HEK293 (cell line): ENCODE results near the gene EIPR1.

Source experiments
- CTCF ChIA-PET: fragments of 350-600 bp; formaldehyde crosslinking; extraction: SDS; loops from one replicate; lab custom pipeline; 2021; ENCODE audit warnings: antibody characterized with exemption; lab: Yijun Ruan, JAX
- POLR2A ChIA-PET: fragments of 300-600 bp; formaldehyde crosslinking; extraction: SDS; loops from one replicate; lab custom pipeline; 2020; ENCODE audit warnings: antibody characterized with exemption, inconsistent platforms; lab: Yijun Ruan, JAX
- H3K27ac ChIP-seq: fragments of 200-500 bp; sonication (Bioruptor generic); 2 replicates; pipeline ENCODE4 v1.5.1; 2014; ENCODE audit warnings: low read depth, low read length, control low read depth, inconsistent platforms; ENCODE audit errors: extremely low read depth
- H3K36me3 ChIP-seq, 2 experiments: fragments of 200-500 bp in 1 of 2; sonication (Bioruptor generic) in 1 of 2; 1 replicate in 1 of 2; 2 replicates in 1 of 2; pipeline ENCODE4 v1.5.1; 2014 to 2017; ENCODE audit warnings: inconsistent platforms in 2 of 2, low read length in 2 of 2; ENCODE audit not compliant: control insufficient read depth in 2 of 2, insufficient read depth in 1 of 2
- H3K4me1 ChIP-seq: fragments of 200-500 bp; sonication (Bioruptor generic); 2 replicates; pipeline ENCODE4 v1.5.1; 2014; ENCODE audit warnings: mild to moderate bottlenecking, low read length, inconsistent platforms; ENCODE audit not compliant: control insufficient read depth, insufficient read depth
- H3K4me3 ChIP-seq: 2 replicates; pipeline ENCODE4 v1.5.1; 2011; ENCODE audit warnings: low read depth, mild to moderate bottlenecking, control low read depth, low read length, moderate library complexity
- H3K9me3 ChIP-seq: fragments of 200-500 bp; sonication (Bioruptor generic); 2 replicates; pipeline ENCODE4 v1.5.1; 2014; ENCODE audit warnings: low read depth, low read length, inconsistent platforms; ENCODE audit not compliant: control insufficient read depth, insufficient read depth
- CTCF ChIP-seq: fragments of 450-650 bp; formaldehyde crosslinking; IDR thresholded peaks from 2 replicates; pipeline ENCODE4 v1.5.1; 2016; ENCODE audit warnings: missing biosample characterization, missing genetic modification characterization
- KLF9 ChIP-seq: fragments of 450-650 bp; formaldehyde crosslinking; IDR thresholded peaks from 2 replicates; pipeline ENCODE4 v1.5.1; 2016; ENCODE audit warnings: missing biosample characterization, missing genetic modification characterization, low read depth
- REST ChIP-seq: fragments of 450-650 bp; formaldehyde crosslinking; IDR thresholded peaks from 2 replicates; pipeline ENCODE4 v1.5.1; 2016; ENCODE audit warnings: missing biosample characterization, missing genetic modification characterization
- WT1 ChIP-seq: fragments of 450-650 bp; formaldehyde crosslinking; IDR thresholded peaks from 2 replicates; pipeline ENCODE4 v1.5.1; 2016; ENCODE audit warnings: missing biosample characterization, missing genetic modification characterization
- ZIC2 ChIP-seq: fragments of 450-650 bp; formaldehyde crosslinking; IDR thresholded peaks from 2 replicates; pipeline ENCODE4 v1.5.1; 2016; ENCODE audit warnings: missing biosample characterization, missing genetic modification characterization
- ZNF133 ChIP-seq: fragments of 450-650 bp; formaldehyde crosslinking; IDR thresholded peaks from 2 replicates; pipeline ENCODE4 v1.5.1; 2016; ENCODE audit warnings: missing biosample characterization, missing genetic modification characterization
- ZNF146 ChIP-seq: fragments of 450-650 bp; formaldehyde crosslinking; IDR thresholded peaks from 2 replicates; pipeline ENCODE4 v1.5.1; 2016; ENCODE audit warnings: missing biosample characterization, missing genetic modification characterization
- ZNF16 ChIP-seq: fragments of 450-650 bp; formaldehyde crosslinking; IDR thresholded peaks from 2 replicates; pipeline ENCODE4 v1.5.1; 2016; ENCODE audit warnings: low read depth, missing biosample characterization, missing genetic modification characterization
- ZNF169 ChIP-seq: fragments of 450-650 bp; formaldehyde crosslinking; IDR thresholded peaks from 2 replicates; pipeline ENCODE4 v1.5.1; 2016; ENCODE audit warnings: missing biosample characterization, missing genetic modification characterization
- ZNF214 ChIP-seq: fragments of 450-650 bp; formaldehyde crosslinking; IDR thresholded peaks from 2 replicates; pipeline ENCODE4 v1.5.1; 2017; ENCODE audit warnings: missing biosample characterization, mild to moderate bottlenecking, missing genetic modification characterization, borderline replicate concordance
- ZNF335 ChIP-seq: fragments of 450-650 bp; formaldehyde crosslinking; conservative IDR thresholded peaks from 2 replicates; pipeline ENCODE4 v1.5.1; 2016; ENCODE audit warnings: missing biosample characterization, missing genetic modification characterization
- ZNF404 ChIP-seq: fragments of 450-650 bp; formaldehyde crosslinking; IDR thresholded peaks from 2 replicates; pipeline ENCODE4 v1.5.1; 2017; ENCODE audit warnings: missing biosample characterization, missing genetic modification characterization
- ZNF626 ChIP-seq: fragments of 450-650 bp; sonication (Bioruptor Pico); formaldehyde crosslinking; IDR thresholded peaks from 2 replicates; pipeline ENCODE4 v1.5.1; 2018; ENCODE audit warnings: missing biosample characterization, missing genetic modification characterization, inconsistent platforms
- ZNF645 ChIP-seq: fragments of 450-650 bp; formaldehyde crosslinking; IDR thresholded peaks from 2 replicates; pipeline ENCODE4; 2016; ENCODE audit warnings: missing biosample characterization, missing genetic modification characterization
- ZNF654 ChIP-seq: fragments of 450-650 bp; formaldehyde crosslinking; IDR thresholded peaks from 2 replicates; pipeline ENCODE4 v1.5.1; 2016; ENCODE audit warnings: low read depth, missing biosample characterization, missing genetic modification characterization
- ZSCAN16 ChIP-seq: fragments of 450-650 bp; formaldehyde crosslinking; IDR thresholded peaks from 2 replicates; pipeline ENCODE4 v1.5.1; 2016; ENCODE audit warnings: missing biosample characterization, missing genetic modification characterization
- ZSCAN4 ChIP-seq: fragments of 450-650 bp; formaldehyde crosslinking; IDR thresholded peaks from 2 replicates; pipeline ENCODE4 v1.5.1; 2017; ENCODE audit warnings: missing biosample characterization, missing genetic modification characterization

The EIPR1 gene

GRCh38 chr2:3424171-3424795 is 46.7 kb upstream of the EIPR1 start:
- TF ChIP-seq KLF9 (tag by site-specific recombination) (no peak), ZNF133 (tag by site-specific recombination) (no peak), REST (tag by site-specific recombination) (no peak), ZIC2 (no peak)
- TF ChIP-seq, all 188 proteins: peak for 0
- no peak overlapping the region for H3K27ac ChIP-seq
- ChIA-PET CTCF (interaction anchor here (0.6 to 4.5 kb wide), 32 partner anchors 9 to 1197 kb away, joined by 3 to 55 read pairs (median 5); no protein-coding TSS in a partner anchor), POLR2A (no interaction called here)
- peaks cover 5 to 77% of the 10 kb centered on the region in 2 experiments; a peak in 2 of 3 replicates for H3K36me3 ChIP-seq
- H3K4me3 ChIP-seq, result no peak overlapping the region
- no peaks in the 10 kb centered on the region for H3K9me3 ChIP-seq
- no peaks in the 10 kb centered on the region for H3K4me1 ChIP-seq

- Histone ChIP-seq H3K36me3 (peaks cover 5 to 70% of the 10 kb centered on the region in 2 experiments; a peak in 2 of 3 replicates), H3K9me3 (no peaks in the 10 kb centered on the region), H3K4me3 (no peak overlapping the region), H3K27ac (no peak overlapping the region), H3K4me1 (no peaks in the 10 kb centered on the region)
- ChIA-PET CTCF (interaction anchor here (0.6 to 4.5 kb wide), 34 partner anchors 8 to 1196 kb away, joined by 3 to 55 read pairs (median 4); no protein-coding TSS in a partner anchor), POLR2A (no interaction called here)
- TF ChIP-seq ZSCAN4 (tag by site-specific recombination) (0 out of 2 replicates have a peak, but pooled peaks have one; percentile 10), ZNF133 (tag by site-specific recombination) (no peak), ZSCAN16 (0 out of 2 replicates have a peak, but pooled peaks have one; percentile 41), CTCF (peak; percentile 93), ZNF654 (peak; percentile 22)
Observed at GRCh38 chr2:3423492-3424170, 46.0 kb upstream of the EIPR1 start.

GRCh38 chr2:3422161-3422779 is 44.7 kb upstream of the EIPR1 start:
- H3K27ac ChIP-seq, result no peak overlapping the region
- CTCF ChIA-PET, result interaction anchor here (0.7 to 4.5 kb wide), 10 partner anchors 9 to 232 kb away, joined by 3 to 55 read pairs (median 14); no protein-coding TSS in a partner anchor
- TF ChIP-seq ZNF16 (no peak), ZNF169 (no peak), ZNF146 (no peak), ZNF214 (tag by site-specific recombination) (no peak), ZNF335 (tag by site-specific recombination) (no peak), ZNF626 (no peak), ZNF404 (tag by site-specific recombination) (no peak), ZNF645 (tag by site-specific recombination) (no peak), WT1 (tag by site-specific recombination) (no peak)
- TF ChIP-seq, all 188 proteins: peak for 0
- no peak overlapping the region for H3K4me3 ChIP-seq
- H3K9me3 ChIP-seq, result no peaks in the 10 kb centered on the region
- peaks cover 5 to 67% of the 10 kb centered on the region in 2 experiments; a peak in 2 of 3 replicates for H3K36me3 ChIP-seq
- POLR2A ChIA-PET, result no interaction called here
- no peaks in the 10 kb centered on the region for H3K4me1 ChIP-seq
